HL-60 (cell line): ENCODE results near the gene XYLT1.

Experiments
- DNase-seq, 2 experiments: peaks; one replicate each; pipeline ENCODE4 v3.0.0-alpha.2; 2010 to 2020; ENCODE audit warnings: low read depth in 1 of 2, low spot score in 1 of 2
- H3K27ac ChIP-seq: fragments of 250-450 bp; sonication (Bioruptor Pico); replicated peaks from 2 replicates; pipeline ENCODE4 v1.5.1; 2020; ENCODE audit warnings: mild to moderate bottlenecking, moderate library complexity
- H3K27me3 ChIP-seq: fragments of 250-450 bp; sonication (Bioruptor Pico); 2 replicates; pipeline ENCODE4 v1.5.1; 2021; ENCODE audit warnings: mild to moderate bottlenecking, moderate library complexity; ENCODE audit not compliant: insufficient read depth, poor library complexity, severe bottlenecking
- H3K4me3 ChIP-seq: replicated peaks from 2 replicates; pipeline ENCODE4 v1.5.1; 2011; ENCODE audit warnings: mild to moderate bottlenecking, control low read depth, low read length; ENCODE audit not compliant: insufficient read depth
- GABPA ChIP-seq: IDR thresholded peaks from 2 replicates; pipeline ENCODE4 v1.6.1; 2012; ENCODE audit warnings: low read depth
- POLR2AphosphoS5 ChIP-seq: IDR thresholded peaks from 2 replicates; pipeline ENCODE4 v1.6.1; 2012; ENCODE audit warnings: low read depth
- SPI1 ChIP-seq: IDR thresholded peaks from 2 replicates; pipeline ENCODE4 v1.6.1; 2012; ENCODE audit warnings: low read depth, mild to moderate bottlenecking, borderline replicate concordance
- TF ChIP-seq, protein P1 (sequence below): IDR thresholded peaks from 2 replicates; pipeline ENCODE4 v1.6.1; 2012; ENCODE audit warnings: low read depth; ENCODE audit not compliant: insufficient replicate concordance
- TF ChIP-seq, protein P2 (sequence below): IDR thresholded peaks from one replicate; pipeline ENCODE4 v1.5.1; 2011; ENCODE audit warnings: low read length, control low read depth, inconsistent platforms; ENCODE audit not compliant: insufficient read depth

XYLT1 gene

DNA sequence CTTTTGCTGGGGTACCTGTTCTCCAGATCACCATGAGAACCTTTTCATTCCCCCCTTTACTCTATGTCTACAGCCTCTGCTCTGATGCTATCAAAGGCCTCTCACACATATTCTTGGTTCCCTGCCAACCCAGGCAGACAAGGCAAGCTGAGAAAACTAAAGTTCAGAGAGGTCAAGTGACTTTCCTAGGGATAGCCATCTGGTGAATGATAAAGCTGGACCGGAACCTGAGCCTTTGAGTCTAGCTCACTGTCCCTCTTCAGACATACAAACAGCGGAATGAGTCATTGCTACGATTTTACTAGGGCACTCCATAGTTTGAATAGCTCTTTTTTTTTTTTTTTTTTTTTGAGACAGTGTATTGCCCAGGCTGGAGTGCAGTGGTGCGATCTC lies 73.3 kb downstream of the XYLT1 start:
- TF ChIP-seq, protein P1, sequence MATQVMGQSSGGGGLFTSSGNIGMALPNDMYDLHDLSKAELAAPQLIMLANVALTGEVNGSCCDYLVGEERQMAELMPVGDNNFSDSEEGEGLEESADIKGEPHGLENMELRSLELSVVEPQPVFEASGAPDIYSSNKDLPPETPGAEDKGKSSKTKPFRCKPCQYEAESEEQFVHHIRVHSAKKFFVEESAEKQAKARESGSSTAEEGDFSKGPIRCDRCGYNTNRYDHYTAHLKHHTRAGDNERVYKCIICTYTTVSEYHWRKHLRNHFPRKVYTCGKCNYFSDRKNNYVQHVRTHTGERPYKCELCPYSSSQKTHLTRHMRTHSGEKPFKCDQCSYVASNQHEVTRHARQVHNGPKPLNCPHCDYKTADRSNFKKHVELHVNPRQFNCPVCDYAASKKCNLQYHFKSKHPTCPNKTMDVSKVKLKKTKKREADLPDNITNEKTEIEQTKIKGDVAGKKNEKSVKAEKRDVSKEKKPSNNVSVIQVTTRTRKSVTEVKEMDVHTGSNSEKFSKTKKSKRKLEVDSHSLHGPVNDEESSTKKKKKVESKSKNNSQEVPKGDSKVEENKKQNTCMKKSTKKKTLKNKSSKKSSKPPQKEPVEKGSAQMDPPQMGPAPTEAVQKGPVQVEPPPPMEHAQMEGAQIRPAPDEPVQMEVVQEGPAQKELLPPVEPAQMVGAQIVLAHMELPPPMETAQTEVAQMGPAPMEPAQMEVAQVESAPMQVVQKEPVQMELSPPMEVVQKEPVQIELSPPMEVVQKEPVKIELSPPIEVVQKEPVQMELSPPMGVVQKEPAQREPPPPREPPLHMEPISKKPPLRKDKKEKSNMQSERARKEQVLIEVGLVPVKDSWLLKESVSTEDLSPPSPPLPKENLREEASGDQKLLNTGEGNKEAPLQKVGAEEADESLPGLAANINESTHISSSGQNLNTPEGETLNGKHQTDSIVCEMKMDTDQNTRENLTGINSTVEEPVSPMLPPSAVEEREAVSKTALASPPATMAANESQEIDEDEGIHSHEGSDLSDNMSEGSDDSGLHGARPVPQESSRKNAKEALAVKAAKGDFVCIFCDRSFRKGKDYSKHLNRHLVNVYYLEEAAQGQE, result no peak
- TF ChIP-seq POLR2AphosphoS5, result no peak
- DNase-seq, result no peak
- Histone ChIP-seq H3K27ac (no peak overlapping the region), H3K4me3 (no peak overlapping the region), H3K27me3 (no peaks in the 10 kb centered on the region)

DNA sequence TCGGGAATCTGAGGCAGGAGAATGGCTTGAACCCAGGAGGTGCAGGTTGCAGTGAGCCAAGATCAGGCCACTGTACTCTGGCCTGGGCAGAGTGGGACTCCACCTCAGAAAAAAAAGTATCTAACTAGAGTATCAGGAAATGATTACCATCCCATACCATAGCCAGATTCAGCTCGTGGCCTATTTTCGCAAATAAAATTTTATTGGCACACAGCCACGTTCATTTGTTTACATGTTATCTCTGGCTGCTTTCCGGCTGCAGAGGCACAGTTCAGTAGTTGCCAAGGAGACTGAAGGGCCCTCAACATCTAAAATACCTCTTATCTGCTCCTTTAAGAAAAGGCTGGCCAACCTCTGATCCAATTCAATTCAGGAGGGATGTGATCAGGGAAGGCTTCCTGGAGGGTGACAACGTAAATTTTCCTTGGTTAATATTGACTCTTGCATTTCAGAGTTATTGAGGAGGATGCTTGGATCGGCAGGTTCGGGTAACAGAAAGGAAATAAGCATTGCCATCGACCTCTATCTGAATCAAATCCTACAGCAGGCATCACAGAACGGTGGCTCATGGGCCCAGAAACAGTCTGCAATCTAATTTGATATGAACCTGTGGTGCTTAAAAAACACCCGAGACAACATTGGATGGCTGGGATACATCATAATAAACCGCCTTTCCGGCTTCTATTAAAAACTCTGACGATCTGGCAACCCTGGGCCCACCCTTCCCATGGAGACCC lies 73.8 kb downstream of the XYLT1 start:
- no peak for TF ChIP-seq SPI1
- TF ChIP-seq, protein P1, result no peak
- Histone ChIP-seq H3K27me3 (no peaks in the 10 kb centered on the region), H3K4me3 (no peak overlapping the region), H3K27ac (no peak overlapping the region)
- DNase-seq, result no peak

DNA sequence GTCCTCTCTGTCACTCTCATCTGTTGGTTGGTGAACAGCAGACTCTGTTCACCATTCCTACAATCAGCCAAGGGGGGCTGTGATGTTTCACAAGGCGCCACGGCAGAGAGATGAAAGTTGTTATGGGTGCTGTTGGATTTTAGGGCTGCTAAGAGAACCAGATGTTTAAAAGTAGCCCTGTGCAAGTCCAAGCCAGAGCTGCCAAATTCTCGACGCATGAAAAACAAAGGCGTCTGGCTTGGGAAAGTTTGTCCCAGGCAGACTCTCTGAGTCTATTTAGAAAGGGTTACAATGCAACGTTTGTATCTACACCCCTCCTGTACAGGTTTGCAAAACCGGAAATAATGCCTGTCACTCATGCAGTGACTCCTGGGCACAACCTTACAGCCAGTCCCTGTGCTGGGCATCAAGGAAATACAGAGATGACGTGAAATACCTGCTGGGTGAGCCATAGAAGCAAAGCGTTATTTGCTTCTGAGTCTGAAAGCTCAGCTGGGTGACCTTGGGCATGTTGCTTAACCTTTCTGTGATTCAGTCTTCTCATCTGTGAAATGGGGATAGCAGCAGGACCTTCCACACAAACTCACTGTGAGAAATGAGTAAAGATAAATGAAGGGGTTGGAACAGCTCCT lies 74.8 kb downstream of the XYLT1 start:
- no peaks in the 10 kb centered on the region for H3K27me3 ChIP-seq
- no peak for DNase-seq
- H3K27ac ChIP-seq, result no peak overlapping the region
- TF ChIP-seq, protein P2, sequence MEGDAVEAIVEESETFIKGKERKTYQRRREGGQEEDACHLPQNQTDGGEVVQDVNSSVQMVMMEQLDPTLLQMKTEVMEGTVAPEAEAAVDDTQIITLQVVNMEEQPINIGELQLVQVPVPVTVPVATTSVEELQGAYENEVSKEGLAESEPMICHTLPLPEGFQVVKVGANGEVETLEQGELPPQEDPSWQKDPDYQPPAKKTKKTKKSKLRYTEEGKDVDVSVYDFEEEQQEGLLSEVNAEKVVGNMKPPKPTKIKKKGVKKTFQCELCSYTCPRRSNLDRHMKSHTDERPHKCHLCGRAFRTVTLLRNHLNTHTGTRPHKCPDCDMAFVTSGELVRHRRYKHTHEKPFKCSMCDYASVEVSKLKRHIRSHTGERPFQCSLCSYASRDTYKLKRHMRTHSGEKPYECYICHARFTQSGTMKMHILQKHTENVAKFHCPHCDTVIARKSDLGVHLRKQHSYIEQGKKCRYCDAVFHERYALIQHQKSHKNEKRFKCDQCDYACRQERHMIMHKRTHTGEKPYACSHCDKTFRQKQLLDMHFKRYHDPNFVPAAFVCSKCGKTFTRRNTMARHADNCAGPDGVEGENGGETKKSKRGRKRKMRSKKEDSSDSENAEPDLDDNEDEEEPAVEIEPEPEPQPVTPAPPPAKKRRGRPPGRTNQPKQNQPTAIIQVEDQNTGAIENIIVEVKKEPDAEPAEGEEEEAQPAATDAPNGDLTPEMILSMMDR, result no peak
- TF ChIP-seq, protein P1, result no peak
- TF ChIP-seq POLR2AphosphoS5, result no peak
- TF ChIP-seq GABPA, result no peak
- no peak for TF ChIP-seq SPI1
- no peak overlapping the region for H3K4me3 ChIP-seq
